Progenitor cell of endocrine pancreas (in vitro differentiated cells): ENCODE measurements around the gene ABCC8. TPM values are rescaled to one million over a fixed set of nuclear protein-coding genes. Genes with fewer than 3 reads are reported as not detected.

Experiments used
- DNase-seq: peaks from one replicate; pipeline ENCODE4 v3.0.0; 2021; ENCODE audit warnings: low spot score; ENCODE audit not compliant: unreplicated experiment
- H3K27ac Mint-ChIP-seq: 2 replicates; pipeline ENCODE4 v1.8.0; 2021; ENCODE audit warnings: mild to moderate bottlenecking, moderate library complexity, mixed read lengths
- H3K27me3 Mint-ChIP-seq: 2 replicates; pipeline ENCODE4 v1.8.0; 2021; ENCODE audit warnings: mixed read lengths
- H3K36me3 Mint-ChIP-seq: 2 replicates; pipeline ENCODE4 v1.8.0; 2022; ENCODE audit warnings: mixed read lengths; ENCODE audit not compliant: insufficient read depth
- H3K4me1 Mint-ChIP-seq: 2 replicates; pipeline ENCODE4 v1.8.0; 2021; ENCODE audit warnings: low read depth, mixed read lengths
- H3K4me3 Mint-ChIP-seq: 2 replicates; pipeline ENCODE4 v1.8.0; 2021; ENCODE audit warnings: low read depth, mild to moderate bottlenecking, moderate library complexity, mixed read lengths
- H3K9me3 Mint-ChIP-seq: 2 replicates; pipeline ENCODE4 v1.8.0; 2021; ENCODE audit warnings: low read depth, mixed read lengths
- total RNA-seq: library from RNA; stranded (reverse); gene quantifications from 2 replicates; pipeline ENCODE4 v1.2.1, GENCODE V29; 2021
- TF ChIP-seq, protein P1 (sequence below): fragments of 200-600 bp; sonication (generic); IDR thresholded peaks from one replicate; pipeline ENCODE4 v1.5.0; 2021; ENCODE audit warnings: antibody characterized with exemption, mild to moderate bottlenecking; ENCODE audit not compliant: unreplicated experiment

ABCC8 gene
- total RNA-seq, 1 donor from 2014 or later = 23.9 TPM

GRCh38 chr11:17515443-17516176, 39.0 kb upstream of the ABCC8 start:
- DNase-seq = no peak
- no peaks in the 10 kb centered on the region for H3K9me3 Mint-ChIP-seq

GRCh38 chr11:17514476-17514875, 37.8 kb upstream of the ABCC8 start:
- H3K27me3 Mint-ChIP-seq = peaks cover 22% of the 10 kb centered on the region
- no peaks in the 10 kb centered on the region for H3K9me3 Mint-ChIP-seq
- H3K27ac Mint-ChIP-seq = no peak overlapping the region
- DNase-seq = no peak
- peaks cover 2% of the 10 kb centered on the region for H3K36me3 Mint-ChIP-seq
- TF ChIP-seq, protein P1, sequence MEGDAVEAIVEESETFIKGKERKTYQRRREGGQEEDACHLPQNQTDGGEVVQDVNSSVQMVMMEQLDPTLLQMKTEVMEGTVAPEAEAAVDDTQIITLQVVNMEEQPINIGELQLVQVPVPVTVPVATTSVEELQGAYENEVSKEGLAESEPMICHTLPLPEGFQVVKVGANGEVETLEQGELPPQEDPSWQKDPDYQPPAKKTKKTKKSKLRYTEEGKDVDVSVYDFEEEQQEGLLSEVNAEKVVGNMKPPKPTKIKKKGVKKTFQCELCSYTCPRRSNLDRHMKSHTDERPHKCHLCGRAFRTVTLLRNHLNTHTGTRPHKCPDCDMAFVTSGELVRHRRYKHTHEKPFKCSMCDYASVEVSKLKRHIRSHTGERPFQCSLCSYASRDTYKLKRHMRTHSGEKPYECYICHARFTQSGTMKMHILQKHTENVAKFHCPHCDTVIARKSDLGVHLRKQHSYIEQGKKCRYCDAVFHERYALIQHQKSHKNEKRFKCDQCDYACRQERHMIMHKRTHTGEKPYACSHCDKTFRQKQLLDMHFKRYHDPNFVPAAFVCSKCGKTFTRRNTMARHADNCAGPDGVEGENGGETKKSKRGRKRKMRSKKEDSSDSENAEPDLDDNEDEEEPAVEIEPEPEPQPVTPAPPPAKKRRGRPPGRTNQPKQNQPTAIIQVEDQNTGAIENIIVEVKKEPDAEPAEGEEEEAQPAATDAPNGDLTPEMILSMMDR = no peak
- H3K4me3 Mint-ChIP-seq = no peak overlapping the region
- peaks cover 3% of the 10 kb centered on the region for H3K4me1 Mint-ChIP-seq

More at GRCh38 chr11:17515443-17516176, 39.0 kb upstream of the ABCC8 start:
- Mint-ChIP-seq H3K27me3 (peaks cover 18% of the 10 kb centered on the region), H3K4me3 (no peak overlapping the region), H3K36me3 (peaks cover 4% of the 10 kb centered on the region), H3K4me1 (peaks cover 3% of the 10 kb centered on the region), H3K27ac (no peak overlapping the region)
- TF ChIP-seq, protein P1 = no peak

GRCh38 chr11:17513853-17514252, 37.2 kb upstream of the ABCC8 start:
- peaks cover 2% of the 10 kb centered on the region for H3K36me3 Mint-ChIP-seq
- DNase-seq = no peak
- H3K27me3 Mint-ChIP-seq = peaks cover 25% of the 10 kb centered on the region
- no peak overlapping the region for H3K27ac Mint-ChIP-seq
- H3K4me1 Mint-ChIP-seq = no peaks in the 10 kb centered on the region
- H3K9me3 Mint-ChIP-seq = no peaks in the 10 kb centered on the region
- no peak overlapping the region for H3K4me3 Mint-ChIP-seq
- TF ChIP-seq, protein P1 = no peak

DNA sequence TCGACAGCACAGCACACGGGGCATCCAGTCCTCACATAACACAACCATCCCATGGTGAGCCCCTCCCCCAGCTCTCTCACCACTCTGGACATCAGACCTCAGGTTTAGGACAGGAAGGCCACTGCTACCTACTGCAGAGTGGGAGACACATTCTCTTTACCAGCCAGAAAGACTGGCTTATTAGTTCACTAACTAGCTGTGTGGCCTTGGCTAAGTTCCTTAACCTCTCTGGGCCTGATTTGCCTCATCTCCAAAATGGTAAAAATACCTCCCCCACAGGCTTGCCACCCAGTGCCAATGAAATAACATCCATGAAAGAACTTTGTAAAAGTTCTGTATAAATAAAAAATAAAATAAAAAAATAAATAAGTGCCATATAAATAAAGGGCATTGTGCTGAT, 35.5 kb upstream of the ABCC8 start:
- Mint-ChIP-seq H3K4me3 (no peak overlapping the region), H3K36me3 (peaks cover 2% of the 10 kb centered on the region), H3K9me3 (no peaks in the 10 kb centered on the region), H3K27ac (no peak overlapping the region), H3K4me1 (no peaks in the 10 kb centered on the region), H3K27me3 (peaks cover 32% of the 10 kb centered on the region)
- no peak for DNase-seq
- TF ChIP-seq, protein P1 = no peak

- no peak for DNase-seq
- H3K27ac Mint-ChIP-seq = no peak overlapping the region
Measured at GRCh38 chr11:17511571-17511970, 34.9 kb upstream of the ABCC8 start.

More at GRCh38 chr11:17511571-17511970, 34.9 kb upstream of the ABCC8 start:
- TF ChIP-seq, protein P1 = no peak
- H3K36me3 Mint-ChIP-seq = peaks cover 2% of the 10 kb centered on the region
- no peaks in the 10 kb centered on the region for H3K9me3 Mint-ChIP-seq
- H3K27me3 Mint-ChIP-seq = peaks cover 34% of the 10 kb centered on the region
- no peak overlapping the region for H3K4me3 Mint-ChIP-seq
- H3K4me1 Mint-ChIP-seq = no peaks in the 10 kb centered on the region
